ENCODE data around the gene TRO. TPM values are rescaled to one million over a fixed set of nuclear protein-coding genes. Genes with fewer than 3 reads are reported as not detected.
A peak's percentile ranks its signal among the peaks of the same experiment; 100 is the strongest.

TRO gene
- total and polyA plus RNA-seq, 10 of the 15 experiments (the other 5 are each of a cell fraction or from before 2014, with no cell fraction given) = 0.02 to 1.0 (median 0.35) TPM; not detected in 7

- TF ChIP-seq ETV6 (conservative IDR thresholded peaks at IDR 0.05 in 1 of 2, IDR thresholded peaks at IDR 0.05 in 1 of 2; ENCODE audit: borderline replicate concordance in 1 of 2, low read depth in 1 of 2) (no peak), NR2C2 (IDR thresholded peaks at IDR 0.05; ENCODE audit: borderline replicate concordance, control insufficient read depth, insufficient read length, low read depth) (no peak), MAX (IDR thresholded peaks at IDR 0.05; ENCODE audit: low read depth, low read length) (no peak), IKZF2 (IDR thresholded peaks at IDR 0.05) (no peak)
These were observed 34.9 kb upstream of the TRO start (continued) for GRCh38 chrX:54885740-54886139.

GRCh38 chrX:54891573-54891972 lies 29.1 kb upstream of the TRO start:
- no peaks in the 10 kb centered on the region for H3K9me3 ChIP-seq (replicated peaks; ENCODE audit: control insufficient read depth, insufficient read depth, low read length)
- H3K36me3 ChIP-seq (ENCODE audit: control insufficient read depth in 2 of 2, insufficient read depth in 2 of 2, low read length in 1 of 2) = no peaks in the 10 kb centered on the region
- in situ Hi-C loops (cut with MboI) (no loop called here), intact Hi-C loops (cut with micrococcal nuclease; ENCODE audit: unreplicated experiment) (loop anchor here (1.0 to 5.0 kb wide), 2 partner anchors 166 to 1356 kb away; no protein-coding TSS in a partner anchor)
- H3K27me3 ChIP-seq (replicated peaks in 1 of 2; ENCODE audit: control insufficient read depth in 2 of 2, insufficient read depth in 2 of 2, low read length in 1 of 2) = no peaks in the 10 kb centered on the region
- BruUV-seq (replicated peaks) = no TSS peak
- H3K4me2 ChIP-seq (ENCODE audit: control insufficient read depth, insufficient read depth) = no peak overlapping the region
- H3K79me2 ChIP-seq (ENCODE audit: control insufficient read depth, insufficient read depth, low read length) = no peaks in the 10 kb centered on the region
- DNase-seq (ENCODE audit: low read depth, low spot score) = no peak
- H4K20me1 ChIP-seq (ENCODE audit: control insufficient read depth, insufficient read depth) = no peaks in the 10 kb centered on the region
- 29% methylated on average over 3 of the region's 3 CpGs for WGBS (ENCODE audit: insufficient coverage, insufficient replicate concordance, low lambda C conversion rate, missing lambda C conversion rate)
- H3K4me1 ChIP-seq (ENCODE audit: control insufficient read depth, insufficient read depth, low read length) = no peaks in the 10 kb centered on the region
- RAD21 ChIA-PET (ENCODE audit: unreplicated experiment) = interaction anchor here (0.6 to 2.3 kb wide), 4 partner anchors 10 to 252 kb away, joined by 3 to 9 read pairs (median 4); no protein-coding TSS in a partner anchor
- no peak overlapping the region for H3K27ac ChIP-seq (ENCODE audit: control insufficient read depth, insufficient read depth)
- peak; percentile 47 for FAIRE-seq
- H3K4me3 ChIP-seq = no peak overlapping the region
- POLR2A ChIA-PET = no interaction called here
- peak; percentile 72 for ATAC-seq
- no peak overlapping the region for H2AFZ ChIP-seq (ENCODE audit: control insufficient read depth, low read depth, low read length)
- CTCF ChIA-PET = interaction anchor here (0.8 to 2.4 kb wide), 12 partner anchors 10 to 1835 kb away, joined by 3 to 16 read pairs (median 4); no protein-coding TSS in a partner anchor
- H3K9ac ChIP-seq (ENCODE audit: control insufficient read depth, insufficient read depth, low read length) = no peak overlapping the region
- SMC1A ChIA-PET (ENCODE audit: uncharacterized antibody, unreplicated experiment) = interaction anchor here (0.8 to 2.4 kb wide), 3 partner anchors 11 to 1835 kb away, joined by 3 to 9 read pairs (median 5); no protein-coding TSS in a partner anchor
- TF ChIP-seq NR2C2 (IDR thresholded peaks at IDR 0.05; ENCODE audit: borderline replicate concordance, control insufficient read depth, insufficient read length, low read depth) = no peak
- TF ChIP-seq BMI1 (IDR thresholded peaks at IDR 0.05; ENCODE audit: borderline replicate concordance) = no peak
- TF ChIP-seq ZZZ3 (IDR thresholded peaks at IDR 0.05; ENCODE audit: control insufficient read depth, insufficient read length, low read depth) = no peak
- no peak for TF ChIP-seq SUZ12 (IDR thresholded peaks at IDR 0.05; ENCODE audit: unreplicated experiment)
- no peak for TF ChIP-seq ATF2 (IDR thresholded peaks at IDR 0.05; ENCODE audit: low read length)
- no peak for TF ChIP-seq TAF1 (IDR thresholded peaks at IDR 0.05; ENCODE audit: borderline replicate concordance, low read depth, low read length)
- no peak for TF ChIP-seq CHD1 (IDR thresholded peaks at IDR 0.05; ENCODE audit: low read depth, low read length)
- TF ChIP-seq SREBF2 (IDR thresholded peaks at IDR 0.05; ENCODE audit: low read length) = no peak
- TF ChIP-seq SMC3 (IDR thresholded peaks at IDR 0.05; ENCODE audit: borderline replicate concordance, low read length) = peak; percentile 56; the same call in 1 of the 2 replicates
- TF ChIP-seq SMARCA5 (IDR thresholded peaks at IDR 0.05) = no peak
- TF ChIP-seq CTCF (IDR thresholded peaks at IDR 0.05 in 2 of 3, conservative IDR thresholded peaks at IDR 0.05 in 1 of 3; ENCODE audit: control insufficient read depth in 2 of 3, extremely low read depth in 1 of 3, insufficient read depth in 1 of 3, low read depth in 3 of 3, low read length in 3 of 3) = peak; percentile 49 to 58 (median 51); a peak in 5 of 6 replicates
- no peak for TF ChIP-seq ELK1 (IDR thresholded peaks at IDR 0.05; ENCODE audit: low read depth, low read length)
- TF ChIP-seq RBBP5 (conservative IDR thresholded peaks at IDR 0.05) = no peak
- no peak for TF ChIP-seq SIX5 (IDR thresholded peaks at IDR 0.05; ENCODE audit: low read depth, low read length, severe bottlenecking)
- TF ChIP-seq RAD21 (IDR thresholded peaks at IDR 0.05; ENCODE audit: insufficient read depth, low read depth, low read length) = peak; percentile 67
- TF ChIP-seq ZNF24 (IDR thresholded peaks at IDR 0.05) = peak; percentile 49; the same call in 1 of the 2 replicates
